Testis (tissue), 2 donors: ENCODE results near the gene HBP1.

Experiments
- CTCF ChIP-seq, 3 experiments: fragments of 450-650 bp in 2 of 3; fragments of 200-600 bp in 1 of 3; sonication (generic) in 1 of 3; IDR thresholded peaks; one replicate each; pipeline ENCODE4 v1.5.1; 2016 to 2019; ENCODE audit warnings: antibody characterized with exemption in 3 of 3, mild to moderate bottlenecking in 2 of 3, moderate library complexity in 1 of 3
- POLR2A ChIP-seq: fragments of 450-650 bp; IDR thresholded peaks from one replicate; pipeline ENCODE4 v1.6.1; 2017; ENCODE audit warnings: antibody characterized with exemption, mild to moderate bottlenecking, moderate library complexity

DNA sequence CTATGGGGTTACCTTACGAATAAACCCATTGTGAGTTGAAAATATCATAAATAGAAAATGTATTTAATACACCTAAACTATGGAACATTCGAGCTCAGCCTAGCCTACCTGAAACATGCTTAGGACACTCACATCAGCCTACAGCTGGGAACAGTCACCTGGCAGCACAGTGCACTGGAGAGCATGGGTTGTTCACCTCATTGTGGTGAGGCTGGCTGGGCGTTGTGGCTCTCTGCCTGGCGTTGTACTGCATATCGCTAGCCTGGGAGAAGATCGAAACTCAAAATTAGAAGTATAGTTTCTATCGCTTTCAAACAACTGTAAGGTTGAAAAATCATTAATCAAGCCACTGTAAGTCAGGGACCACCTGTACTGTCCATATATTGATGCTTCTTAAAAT, 17.3 kb upstream of the HBP1 start:
- no peak for TF ChIP-seq POLR2A
- TF ChIP-seq CTCF (IDR thresholded peaks at IDR 0.05): no peak
